Tibial artery (tissue), 4 donors: ENCODE measurements around the gene SYMPK.

ENCODE experiments used
- DNase-seq, 2 donors: peaks; one replicate each; pipeline ENCODE4 v3.0.0-alpha.2; 2019
- H3K27ac ChIP-seq, 2 donors: fragments of 200-600 bp; sonication (generic) in 1 of 2; 1 replicate in 1 of 2; 2 replicates in 1 of 2; pipeline ENCODE4 v1.5.1; 2018 to 2019; ENCODE audit warnings: mild to moderate bottlenecking in 1 of 2
- H3K27me3 ChIP-seq, 2 donors: fragments of 200-600 bp; sonication (generic) in 1 of 2; one replicate each; pipeline versions ENCODE4 v1.5.1 to v1.6.0; 2016 to 2019
- H3K36me3 ChIP-seq, 3 donors: fragments of 200-600 bp; sonication (generic) in 2 of 3; one replicate each; pipeline ENCODE4 v1.5.1; 2016 to 2019; ENCODE audit warnings: mild to moderate bottlenecking in 2 of 3
- H3K4me1 ChIP-seq, 4 donors: fragments of 200-600 bp; sonication (generic) in 2 of 4; 1 replicate in 3 of 4; 2 replicates in 1 of 4; pipeline ENCODE4 v1.5.1; 2016 to 2019
- H3K4me3 ChIP-seq, 2 donors: fragments of 200-600 bp; sonication (generic) in 1 of 2; 1 replicate in 1 of 2; 2 replicates in 1 of 2; pipeline ENCODE4 v1.5.1; 2018 to 2019; ENCODE audit warnings: mild to moderate bottlenecking in 2 of 2
- H3K9me3 ChIP-seq, 3 donors: fragments of 200-600 bp; sonication (generic) in 1 of 3; one replicate each; pipeline ENCODE4 v1.5.1; 2016 to 2019
- intact Hi-C: fragments of 100-400 bp; cut with DNase I; formaldehyde crosslinking; loops from one replicate; pipeline ENCODE4 v1.15.0; 2023; ENCODE audit warnings: low total_unique reads
- TF ChIP-seq, protein P1 (sequence below), 2 experiments: fragments of 200-600 bp in 1 of 2; fragments of 450-650 bp in 1 of 2; IDR thresholded peaks; one replicate each; pipeline ENCODE4 v1.5.1; 2017 to 2019; ENCODE audit warnings: antibody characterized with exemption in 2 of 2, mild to moderate bottlenecking in 1 of 2, moderate library complexity in 1 of 2

SYMPK gene

DNA sequence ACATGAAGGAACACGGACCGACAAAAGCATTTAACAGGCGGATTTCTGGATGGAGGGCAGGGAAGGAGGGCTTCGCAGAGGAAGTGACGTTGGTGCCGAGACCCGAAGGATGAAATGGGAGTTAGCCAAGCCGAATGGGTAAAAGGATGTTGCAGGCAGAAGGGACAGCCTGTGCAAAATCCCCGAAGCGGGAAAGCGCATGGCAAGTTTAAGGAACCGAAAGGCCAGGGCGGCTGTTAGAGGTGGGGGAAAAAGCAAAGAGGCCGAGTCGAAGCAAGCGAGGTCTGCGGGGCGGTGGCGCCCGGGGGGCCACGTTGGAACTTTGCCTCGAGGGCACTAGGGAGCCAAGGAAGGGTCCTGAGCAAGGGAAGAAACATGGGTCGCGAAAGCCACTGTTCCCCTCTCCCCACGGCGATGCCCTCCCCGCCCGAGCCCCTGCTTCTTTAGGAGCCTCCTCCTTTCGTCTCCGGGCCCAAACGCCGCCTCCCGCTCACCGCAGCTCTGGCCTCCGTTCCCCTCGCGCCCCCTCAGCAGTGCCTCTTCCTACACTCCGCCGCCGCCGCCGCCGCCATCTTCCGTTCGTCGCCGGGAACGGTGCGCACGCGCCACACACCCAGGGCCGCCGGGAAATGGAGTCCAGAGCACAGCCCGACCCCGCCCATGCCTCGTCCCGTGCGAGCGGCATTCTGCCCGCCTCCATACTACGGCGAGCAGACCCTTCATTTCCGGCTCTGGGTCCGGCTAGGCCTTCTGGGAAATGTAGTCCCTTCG is at the start of gene SYMPK:
Gene SYMPK (minus strand): TSS at position 584 of the 771 bp plus-strand sequence. CDS start 8,652 bp downstream, outside the sequence.
- TF ChIP-seq, protein P1, sequence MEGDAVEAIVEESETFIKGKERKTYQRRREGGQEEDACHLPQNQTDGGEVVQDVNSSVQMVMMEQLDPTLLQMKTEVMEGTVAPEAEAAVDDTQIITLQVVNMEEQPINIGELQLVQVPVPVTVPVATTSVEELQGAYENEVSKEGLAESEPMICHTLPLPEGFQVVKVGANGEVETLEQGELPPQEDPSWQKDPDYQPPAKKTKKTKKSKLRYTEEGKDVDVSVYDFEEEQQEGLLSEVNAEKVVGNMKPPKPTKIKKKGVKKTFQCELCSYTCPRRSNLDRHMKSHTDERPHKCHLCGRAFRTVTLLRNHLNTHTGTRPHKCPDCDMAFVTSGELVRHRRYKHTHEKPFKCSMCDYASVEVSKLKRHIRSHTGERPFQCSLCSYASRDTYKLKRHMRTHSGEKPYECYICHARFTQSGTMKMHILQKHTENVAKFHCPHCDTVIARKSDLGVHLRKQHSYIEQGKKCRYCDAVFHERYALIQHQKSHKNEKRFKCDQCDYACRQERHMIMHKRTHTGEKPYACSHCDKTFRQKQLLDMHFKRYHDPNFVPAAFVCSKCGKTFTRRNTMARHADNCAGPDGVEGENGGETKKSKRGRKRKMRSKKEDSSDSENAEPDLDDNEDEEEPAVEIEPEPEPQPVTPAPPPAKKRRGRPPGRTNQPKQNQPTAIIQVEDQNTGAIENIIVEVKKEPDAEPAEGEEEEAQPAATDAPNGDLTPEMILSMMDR (IDR thresholded peaks at IDR 0.05): no peak
- Histone ChIP-seq H3K9me3 (no peaks in the 10 kb centered on the region), H3K36me3 (peaks cover 5 to 17% (median 12%) of the 10 kb centered on the region in 3 donors), H3K4me3 (peak within 1 kb of the TSS; percentile 92 to 100), H3K4me1 (peaks cover 0 to 25% (median 16%) of the 10 kb centered on the region in 4 donors), H3K27ac (peak within 1 kb of the TSS; percentile 89 to 98), H3K27me3 (peaks cover 3 to 33% of the 10 kb centered on the region in 2 donors)
- intact Hi-C loops: no loop called here
- peak; percentile 99 for DNase-seq

DNA sequence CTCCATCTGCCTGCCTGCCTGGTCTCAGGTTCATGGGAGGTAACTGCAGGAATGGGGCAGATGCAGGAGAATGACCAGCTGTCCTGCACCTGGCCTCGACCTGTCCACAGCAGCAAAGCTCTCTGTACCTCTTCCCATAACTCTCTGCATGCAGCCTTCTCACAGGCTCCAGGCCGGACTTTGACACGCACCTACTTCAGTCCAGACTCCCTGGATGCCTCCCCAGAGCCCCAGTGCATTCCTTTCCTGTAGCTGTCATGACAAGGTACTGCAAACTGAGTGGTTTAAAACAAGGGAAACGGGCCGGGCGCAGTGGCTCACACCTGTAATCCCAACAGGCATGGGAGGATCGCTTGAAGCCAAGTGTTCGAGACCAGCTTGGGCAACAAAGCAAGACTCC is 48.3 kb upstream of the SYMPK start:
- H3K36me3 ChIP-seq: no peaks in the 10 kb centered on the region
- H3K27me3 ChIP-seq: peaks cover 0 to 54% of the 10 kb centered on the region in 2 donors
- H3K27ac ChIP-seq: no peak overlapping the region
- H3K4me1 ChIP-seq: no peaks in the 10 kb centered on the region
- TF ChIP-seq, protein P1 (IDR thresholded peaks at IDR 0.05): no peak
- H3K4me3 ChIP-seq: no peak overlapping the region
- intact Hi-C loops: no loop called here
- H3K9me3 ChIP-seq: no peaks in the 10 kb centered on the region
- DNase-seq: no peak

DNA sequence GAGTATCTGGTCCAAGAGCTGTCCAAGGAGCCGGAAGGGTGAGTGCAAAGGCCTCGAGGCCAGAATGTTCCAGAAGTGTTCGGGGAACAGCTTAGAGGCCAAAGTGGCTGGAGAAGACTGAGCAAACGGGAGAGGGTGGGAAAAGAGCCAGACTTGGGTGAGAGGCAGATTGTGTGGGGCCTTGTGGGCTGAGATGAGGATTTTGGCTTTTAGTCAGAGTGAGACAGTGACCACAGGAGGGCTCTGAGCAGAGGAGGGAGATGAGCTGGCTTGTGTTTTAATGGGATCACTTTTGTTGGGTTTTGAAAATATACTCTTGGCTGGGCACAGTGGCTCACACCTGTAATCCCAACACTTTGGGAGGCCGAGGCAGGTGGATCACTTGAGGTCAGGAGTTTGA is 46.0 kb upstream of the SYMPK start:
- Histone ChIP-seq H3K36me3 (no peaks in the 10 kb centered on the region), H3K4me1 (no peaks in the 10 kb centered on the region), H3K4me3 (no peak overlapping the region), H3K9me3 (no peaks in the 10 kb centered on the region), H3K27ac (no peak overlapping the region), H3K27me3 (peaks cover 0 to 36% of the 10 kb centered on the region in 2 donors)
- no peak for DNase-seq
- TF ChIP-seq, protein P1 (IDR thresholded peaks at IDR 0.05): no peak
- intact Hi-C loops: no loop called here

DNA sequence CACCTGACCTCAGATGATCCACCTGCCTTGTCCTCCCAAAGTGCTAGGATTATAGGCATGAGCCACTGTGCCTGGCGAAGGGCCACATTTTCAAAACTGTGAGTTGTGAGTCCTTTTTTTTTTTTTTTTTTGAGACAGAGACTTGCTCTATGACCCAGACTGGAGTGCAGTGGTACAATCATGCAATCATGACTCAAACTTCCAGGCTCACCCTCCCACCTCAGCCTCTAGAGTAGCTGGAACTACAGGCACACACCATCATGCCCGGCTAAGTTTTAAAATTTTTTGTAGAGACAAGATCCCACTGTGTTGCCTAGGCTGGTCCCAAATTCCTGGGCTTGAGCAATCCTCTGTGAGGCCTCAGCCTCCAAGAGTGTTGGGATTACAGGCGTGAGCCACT is 43.3 kb upstream of the SYMPK start:
- H3K9me3 ChIP-seq: no peaks in the 10 kb centered on the region
- intact Hi-C loops: no loop called here
- DNase-seq: no peak
- no peak overlapping the region for H3K4me3 ChIP-seq
- H3K36me3 ChIP-seq: no peaks in the 10 kb centered on the region
- H3K27ac ChIP-seq: no peak overlapping the region
- peaks cover 0 to 12% (median 8%) of the 10 kb centered on the region in 4 donors for H3K4me1 ChIP-seq
- TF ChIP-seq, protein P1 (IDR thresholded peaks at IDR 0.05): no peak
- peaks cover 0 to 8% of the 10 kb centered on the region in 2 donors for H3K27me3 ChIP-seq

DNA sequence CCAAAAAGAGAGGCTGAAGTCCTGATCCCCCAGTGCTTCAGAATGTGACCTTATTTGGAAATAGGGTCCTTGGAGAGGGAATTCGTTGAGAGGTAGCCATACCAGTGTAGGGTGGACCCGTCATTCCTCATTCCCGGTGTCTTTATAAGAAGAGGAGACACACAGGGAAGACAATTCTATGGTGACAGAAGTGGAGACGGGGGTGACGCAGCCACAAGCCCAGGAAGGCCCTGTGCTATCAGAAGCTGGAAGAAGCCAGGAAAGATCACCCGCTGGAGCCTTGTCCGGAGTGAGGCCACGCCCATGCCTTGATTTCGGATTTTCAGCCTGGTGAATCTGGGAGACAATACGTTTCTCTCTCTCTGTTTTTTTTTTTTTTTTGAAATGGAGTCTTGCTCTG is 42.1 kb upstream of the SYMPK start:
- Histone ChIP-seq H3K9me3 (no peaks in the 10 kb centered on the region), H3K36me3 (no peaks in the 10 kb centered on the region), H3K27ac (no peak overlapping the region), H3K4me1 (peaks cover 0 to 23% (median 14%) of the 10 kb centered on the region in 4 donors), H3K4me3 (no peak overlapping the region), H3K27me3 (peaks cover 0 to 2% of the 10 kb centered on the region in 2 donors)
- no peak for DNase-seq
- intact Hi-C loops: no loop called here
- TF ChIP-seq, protein P1 (IDR thresholded peaks at IDR 0.05): no peak
